Epithelial cell of proximal tubule (primary cell): Measurements from ENCODE around the gene CES2. TPM values are rescaled to one million over a fixed set of nuclear protein-coding genes. Genes with fewer than 3 reads are reported as not detected.
A peak's percentile ranks its signal among the peaks of the same experiment; 100 is the strongest.

ENCODE experiments used
- DNase-seq: peaks from one replicate; pipeline ENCODE4 v3.0.0-alpha.2; 2011; ENCODE audit warnings: low read depth
- H3K4me3 ChIP-seq: 2 replicates; pipeline ENCODE4 v1.5.1; 2011; ENCODE audit warnings: low read depth, mild to moderate bottlenecking, low read length
- CTCF ChIP-seq: conservative IDR thresholded peaks from 2 replicates; pipeline ENCODE4 v1.5.1; 2012; ENCODE audit warnings: low read depth, mild to moderate bottlenecking, low read length
- total RNA-seq: library from RNA; depleted of rRNA; stranded (reverse); fragments of >200 nt; gene quantifications from 2 replicates; pipeline ENCODE4 v1.2.3, GENCODE V29; 2015

Gene CES2
- total RNA-seq, 1 donor from 2014 or later = 20.9 TPM

- TF ChIP-seq CTCF = no peak
These were observed 11.4 kb upstream of the CES2 start for GRCh38 chr16:66923866-66924265.

GRCh38 chr16:66924527-66925321 lies 10.6 kb upstream of the CES2 start:
- H3K4me3 ChIP-seq = peak overlapping the region; percentile 69
- no peak for DNase-seq
- TF ChIP-seq CTCF = peak; percentile 44

More at GRCh38 chr16:66923866-66924265, 11.4 kb upstream of the CES2 start:
- DNase-seq = no peak
- H3K4me3 ChIP-seq = peak overlapping the region; percentile 69

GRCh38 chr16:66925322-66925840 lies 9.9 kb upstream of the CES2 start, which contains the start of gene RRAD:
Gene RRAD (minus strand): TSS chr16:66925535. CDS start chr16:66925179, 356 bp downstream.
- H3K4me3 ChIP-seq = peak within 1 kb of the TSS; percentile 69
- DNase-seq = no peak
- no peak for TF ChIP-seq CTCF

- TF ChIP-seq CTCF = no peak
- no peak overlapping the region for H3K4me3 ChIP-seq
- DNase-seq = no peak
These were observed 9.0 kb upstream of the CES2 start for GRCh38 chr16:66926171-66926947.

- TF ChIP-seq CTCF = peak; percentile 20
- no peak overlapping the region for H3K4me3 ChIP-seq
- DNase-seq = peak; percentile 83
These were observed 8.3 kb upstream of the CES2 start for GRCh38 chr16:66926961-66927436.

GRCh38 chr16:66927918-66928649 lies 7.2 kb upstream of the CES2 start:
- DNase-seq = no peak
- no peak for TF ChIP-seq CTCF
- H3K4me3 ChIP-seq = no peak overlapping the region
